WTC11 (cell line): ENCODE results near the gene RTL1.

Source experiments
- ATF1 ChIP-seq: sonication (generic); formaldehyde crosslinking; IDR thresholded peaks from 2 replicates; pipeline ENCODE4 v1.8.1; 2023; ENCODE audit warnings: mild to moderate bottlenecking, moderate library complexity, missing genetic modification reagents
- ATF3 ChIP-seq: sonication (generic); formaldehyde crosslinking; conservative IDR thresholded peaks from 2 replicates; pipeline ENCODE4 v1.8.1; 2022; ENCODE audit warnings: mild to moderate bottlenecking, missing genetic modification reagents
- CTCF ChIP-seq: fragments of 200-600 bp; IDR thresholded peaks from 2 replicates; pipeline ENCODE4 v1.8.0; 2022; ENCODE audit warnings: antibody characterized with exemption
- E2F1 ChIP-seq: sonication (generic); formaldehyde crosslinking; IDR thresholded peaks from 2 replicates; pipeline ENCODE4 v1.8.0; 2022; ENCODE audit warnings: mild to moderate bottlenecking, missing genetic modification reagents
- FOXK1 ChIP-seq: sonication (generic); formaldehyde crosslinking; IDR thresholded peaks from 2 replicates; pipeline ENCODE4 v1.8.0; 2022; ENCODE audit warnings: mild to moderate bottlenecking, moderate library complexity, missing genetic modification reagents
- MAX ChIP-seq: sonication (generic); formaldehyde crosslinking; IDR thresholded peaks from 2 replicates; pipeline ENCODE4 v1.8.0; 2022; ENCODE audit warnings: mild to moderate bottlenecking, missing genetic modification reagents
- NFYB ChIP-seq: sonication (generic); formaldehyde crosslinking; conservative IDR thresholded peaks from 2 replicates; pipeline ENCODE4 v1.8.0; 2022; ENCODE audit warnings: low read depth, missing genetic modification reagents
- PREB ChIP-seq: sonication (generic); formaldehyde crosslinking; IDR thresholded peaks from 2 replicates; pipeline ENCODE4 v1.8.1; 2022; ENCODE audit warnings: mild to moderate bottlenecking, missing genetic modification reagents, moderate library complexity, borderline replicate concordance
- SMAD3 ChIP-seq: sonication (generic); formaldehyde crosslinking; IDR thresholded peaks from 2 replicates; pipeline ENCODE4 v1.8.0; 2022; ENCODE audit warnings: missing genetic modification reagents, mild to moderate bottlenecking, borderline replicate concordance
- TEAD1 ChIP-seq: sonication (generic); formaldehyde crosslinking; IDR thresholded peaks from 2 replicates; pipeline ENCODE4 v1.8.0; 2022; ENCODE audit warnings: mild to moderate bottlenecking, missing genetic modification reagents
- TEAD4 ChIP-seq: sonication (generic); formaldehyde crosslinking; IDR thresholded peaks from 2 replicates; pipeline ENCODE4 v1.8.0; 2022; ENCODE audit warnings: mild to moderate bottlenecking, missing genetic modification reagents

- TF ChIP-seq ATF3 (CRISPR knock-in tag) = no peak
- no peak for TF ChIP-seq CTCF
- no peak for TF ChIP-seq FOXK1
- TF ChIP-seq NFYB (CRISPR knock-in tag) = no peak
- TF ChIP-seq E2F1 (CRISPR knock-in tag) = no peak
- no peak for TF ChIP-seq PREB (CRISPR knock-in tag)
- no peak for TF ChIP-seq SMAD3 (CRISPR knock-in tag)
- TF ChIP-seq MAX (CRISPR knock-in tag) = no peak
- no peak for TF ChIP-seq TEAD1 (CRISPR knock-in tag)
- TF ChIP-seq TEAD4 (CRISPR knock-in tag) = no peak
- no peak for TF ChIP-seq ATF1 (CRISPR knock-in tag)
Measured at GRCh38 chr14:100905166-100905565, 1.6 kb upstream of the RTL1 start.
